Measurements from ENCODE around the gene VWC2L.

- no peak for TF ChIP-seq CTCF (conservative IDR thresholded peaks at IDR 0.05; ENCODE audit: low read depth, low read length)
- no peak for TF ChIP-seq EZH2 (IDR thresholded peaks at IDR 0.05; ENCODE audit: borderline replicate concordance, low read depth, low read length, poor library complexity, severe bottlenecking)
These were observed 43.7 kb upstream of the VWC2L start for GRCh38 chr2:214367171-214367570.
